DOHH2 (cell line): ENCODE data around the gene HSPA2.

ENCODE experiments used
- H3F3A ChIP-seq: fragments of 200-600 bp; sonication (generic), shearing (Covaris generic); 2 replicates; pipeline ENCODE4 v1.6.0; 2016; ENCODE audit warnings: antibody characterized with exemption, mild to moderate bottlenecking; ENCODE audit not compliant: control insufficient read depth, insufficient read depth
- H3K27ac ChIP-seq: fragments of 200-600 bp; sonication (generic); 2 replicates; pipeline ENCODE4 v1.5.1; 2014; ENCODE audit warnings: low read depth, mild to moderate bottlenecking, low read length, moderate library complexity
- H3K27me3 ChIP-seq: fragments of 200-600 bp; sonication (generic); 2 replicates; pipeline ENCODE4 v1.6.1; 2014; ENCODE audit warnings: mild to moderate bottlenecking, low read length, mixed read lengths; ENCODE audit not compliant: control insufficient read depth
- H3K36me3 ChIP-seq: fragments of 200-600 bp; sonication (generic); 2 replicates; pipeline ENCODE4 v1.6.1; 2014; ENCODE audit warnings: mild to moderate bottlenecking, low read length, moderate library complexity, mixed read lengths; ENCODE audit not compliant: control insufficient read depth
- H3K4me1 ChIP-seq: fragments of 200-600 bp; sonication (generic); 2 replicates; pipeline ENCODE4 v1.6.1; 2014; ENCODE audit warnings: mild to moderate bottlenecking, low read length, mixed read lengths; ENCODE audit not compliant: control insufficient read depth
- H3K4me2 ChIP-seq: fragments of 200-600 bp; sonication (generic); 2 replicates; pipeline ENCODE4 v1.6.0; 2014; ENCODE audit warnings: mild to moderate bottlenecking, low read length, moderate library complexity
- H3K4me3 ChIP-seq: fragments of 200-600 bp; sonication (generic); 2 replicates; pipeline ENCODE4 v1.5.1; 2014; ENCODE audit warnings: mild to moderate bottlenecking, low read length, mixed read lengths
- H3K79me2 ChIP-seq: fragments of 200-600 bp; sonication (generic); 2 replicates; pipeline ENCODE4 v1.6.1; 2014; ENCODE audit warnings: mild to moderate bottlenecking, low read length, mixed read lengths; ENCODE audit not compliant: control insufficient read depth
- H3K9me2 ChIP-seq: fragments of 200-600 bp; sonication (generic); replicated peaks from 2 replicates; pipeline ENCODE4 v1.6.1; 2014; ENCODE audit warnings: mild to moderate bottlenecking, low read length, mixed read lengths; ENCODE audit not compliant: control insufficient read depth
- H3K9me3 ChIP-seq: fragments of 200-600 bp; sonication (generic); 2 replicates; pipeline ENCODE4 v1.6.1; 2014; ENCODE audit warnings: antibody characterized with exemption, low read length, mixed read lengths; ENCODE audit not compliant: control insufficient read depth, insufficient read depth
- H4K20me1 ChIP-seq: fragments of 200-600 bp; sonication (generic); 2 replicates; pipeline ENCODE4 v1.6.0; 2014; ENCODE audit warnings: low read depth, mild to moderate bottlenecking, antibody characterized with exemption, low read length, moderate library complexity; ENCODE audit not compliant: control insufficient read depth, insufficient read depth
- CTCF ChIP-seq: fragments of 200-600 bp; sonication (generic); IDR thresholded peaks from one replicate; pipeline ENCODE4 v1.5.1; 2014; ENCODE audit warnings: antibody characterized with exemption, mild to moderate bottlenecking, low read depth, low read length; ENCODE audit not compliant: poor library complexity, severe bottlenecking
- EZH2phosphoT487 ChIP-seq: fragments of 200-600 bp; sonication (generic); IDR thresholded peaks from 2 replicates; pipeline ENCODE4 v1.6.1; 2017; ENCODE audit warnings: borderline replicate concordance, mild to moderate bottlenecking, antibody characterized with exemption, low read length, moderate library complexity, mixed read lengths

The HSPA2 gene

GRCh38 chr14:64503434-64504309 is 36.9 kb upstream of the HSPA2 start, which contains the start of gene ZBTB25:
Gene ZBTB25, minus strand, starts transcription at chr14:64503838. Its CDS starts 13,305 bp downstream, at chr14:64490533.
- peak within 1 kb of the TSS; percentile 95 for H3K27ac ChIP-seq
- peaks cover 89% of the 10 kb centered on the region for H3K79me2 ChIP-seq
- H3K27me3 ChIP-seq: no peaks in the 10 kb centered on the region; the same call in 1 of the 2 replicates
- H3F3A ChIP-seq: peaks cover 12% of the 10 kb centered on the region
- H4K20me1 ChIP-seq: peaks cover 13% of the 10 kb centered on the region; the same call in 1 of the 2 replicates
- H3K9me2 ChIP-seq: no peaks in the 10 kb centered on the region
- peak within 1 kb of the TSS; percentile 87 for H3K4me3 ChIP-seq
- peaks cover 77% of the 10 kb centered on the region for H3K36me3 ChIP-seq
- H3K9me3 ChIP-seq: no peaks in the 10 kb centered on the region
- peak within 1 kb of the TSS; percentile 90 for H3K4me2 ChIP-seq
- TF ChIP-seq CTCF (no peak), EZH2phosphoT487 (no peak)
- H3K4me1 ChIP-seq: peaks cover 56% of the 10 kb centered on the region

GRCh38 chr14:64504310-64504896 is 36.1 kb upstream of the HSPA2 start, which contains the start of gene ZBTB1:
Gene ZBTB1, plus strand, starts transcription at chr14:64504770. Its CDS starts 16,735 bp downstream, at chr14:64521505.
- H4K20me1 ChIP-seq: peaks cover 16% of the 10 kb centered on the region; the same call in 1 of the 2 replicates
- H3K27ac ChIP-seq: peak within 1 kb of the TSS; percentile 95
- H3F3A ChIP-seq: peaks cover 15% of the 10 kb centered on the region
- H3K9me2 ChIP-seq: no peaks in the 10 kb centered on the region
- H3K36me3 ChIP-seq: peaks cover 69% of the 10 kb centered on the region
- H3K79me2 ChIP-seq: peaks cover 89% of the 10 kb centered on the region
- H3K4me1 ChIP-seq: peaks cover 59% of the 10 kb centered on the region
- H3K9me3 ChIP-seq: no peaks in the 10 kb centered on the region
- H3K4me2 ChIP-seq: peak within 1 kb of the TSS; percentile 90
- no peaks in the 10 kb centered on the region; the same call in 1 of the 2 replicates for H3K27me3 ChIP-seq
- TF ChIP-seq CTCF: no peak
- no peak for TF ChIP-seq EZH2phosphoT487
- H3K4me3 ChIP-seq: peak within 1 kb of the TSS; percentile 87

DNA sequence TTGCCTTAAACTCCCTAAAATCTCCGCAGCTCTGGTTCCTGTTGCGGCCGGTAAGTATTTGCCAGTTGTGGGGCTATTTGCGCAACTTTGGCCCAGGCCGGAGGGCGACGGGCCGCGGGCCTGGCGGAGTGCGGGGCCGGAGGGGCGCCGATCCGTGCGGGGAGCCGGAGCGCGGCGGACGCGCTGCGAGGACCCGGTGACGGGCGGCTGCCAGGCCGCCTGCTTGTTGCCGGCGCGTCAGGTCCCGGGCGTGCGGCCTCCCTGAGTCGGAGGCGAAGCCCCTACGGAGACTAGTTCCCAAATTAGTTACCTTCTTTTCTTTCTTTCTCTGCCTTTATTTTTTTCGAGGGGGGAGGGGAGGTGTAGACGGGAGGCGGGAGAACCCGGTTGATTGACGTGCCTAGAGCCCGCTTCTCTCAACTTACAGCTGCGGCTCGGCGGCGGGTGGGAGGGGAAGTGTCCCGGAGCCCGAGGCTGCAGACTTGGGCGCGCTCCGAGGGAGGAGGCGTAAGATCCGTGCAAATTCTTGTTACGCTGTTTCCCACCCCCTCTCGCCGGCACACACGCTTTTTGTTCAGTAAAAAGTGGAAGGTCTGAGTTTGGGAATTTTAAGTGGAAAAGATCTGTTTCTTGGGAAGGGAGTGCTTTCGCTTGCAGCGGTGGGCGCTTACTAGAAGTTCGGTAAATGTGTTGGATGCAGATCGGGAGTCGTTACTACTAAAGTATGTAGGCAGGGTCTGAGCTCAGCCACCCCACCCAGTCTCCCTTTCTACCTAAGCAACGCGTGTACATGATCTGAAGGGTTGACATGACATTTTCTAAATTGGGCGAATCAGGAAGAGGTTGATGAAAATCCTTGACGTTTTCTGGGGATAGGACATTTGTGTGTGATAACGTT is 35.4 kb upstream of the HSPA2 start:
- H3K4me2 ChIP-seq: peak overlapping the region; percentile 90
- H3K27ac ChIP-seq: peak overlapping the region; percentile 95
- H3K9me2 ChIP-seq: no peaks in the 10 kb centered on the region
- H3K79me2 ChIP-seq: peaks cover 88% of the 10 kb centered on the region
- H4K20me1 ChIP-seq: peaks cover 16% of the 10 kb centered on the region; the same call in 1 of the 2 replicates
- H3K27me3 ChIP-seq: no peaks in the 10 kb centered on the region; the same call in 1 of the 2 replicates
- peaks cover 19% of the 10 kb centered on the region for H3F3A ChIP-seq
- H3K4me3 ChIP-seq: peak overlapping the region; percentile 87
- H3K4me1 ChIP-seq: peaks cover 58% of the 10 kb centered on the region
- TF ChIP-seq EZH2phosphoT487 (no peak), CTCF (no peak)
- H3K9me3 ChIP-seq: no peaks in the 10 kb centered on the region
- H3K36me3 ChIP-seq: peaks cover 62% of the 10 kb centered on the region
